K562 (cell line): ENCODE results near the gene KCND3. TPM values are rescaled to one million over a fixed set of nuclear protein-coding genes. Genes with fewer than 3 reads are reported as not detected.

Experiments
- ATAC-seq: fragments of 200-7000 bp; cut with Tn5 transposase; 3 replicates; pipeline ENCODE4 v1.9.1; 2020; ENCODE audit warnings: moderate library complexity
- BruUV-seq: library from RNA; stranded (reverse); fragments of 400-500 nt; replicated peaks from 2 replicates; lab custom pipeline; 2021; lab: Mats Ljungman, UMichigan
- CTCF ChIA-PET: fragments of 300-600 bp; formaldehyde crosslinking; extraction: SDS; loops from one replicate; lab custom pipeline; 2021; ENCODE audit warnings: low intra/inter-chr PET ratio; lab: Yijun Ruan, JAX
- POLR2A ChIA-PET: fragments of 300-600, 350-650 bp; sonication (Branson Sonifier 250); formaldehyde crosslinking; extraction: SDS; loops from one replicate; lab custom pipeline; 2021; ENCODE audit warnings: antibody characterized with exemption, inconsistent platforms; lab: Yijun Ruan, JAX
- DNase-seq, 4 experiments: peaks; one replicate each; pipeline versions ENCODE4 v3.0.0 to v3.0.0-alpha.2; 2011 to 2018; ENCODE audit warnings: low spot score in 3 of 4, mixed read lengths in 3 of 4; ENCODE audit errors: extremely low read depth in 1 of 4
- FAIRE-seq: peaks from 2 replicates; lab custom pipeline; 2011; peaks lifted over from hg19 to GRCh38; lab: Jason Lieb, UNC
- H2AFZ ChIP-seq: 2 replicates; pipeline ENCODE4 v1.6.0; 2011; ENCODE audit warnings: low read depth, low read length, control low read depth, inconsistent platforms
- H3K27ac ChIP-seq: fragments of 200-600 bp; 3 replicates; pipeline ENCODE4 v1.8.0; 2011; ENCODE audit warnings: low read depth, mild to moderate bottlenecking, control low read depth, inconsistent platforms, low read length, moderate library complexity, mixed read lengths; ENCODE audit errors: extremely low read depth
- H3K27me3 ChIP-seq, 2 experiments: fragments of 300-600 bp in 1 of 2; 2 replicates in 1 of 2; 3 replicates in 1 of 2; pipeline versions ENCODE4 v1.6.0 to v1.8.0; 2011; ENCODE audit warnings: inconsistent platforms in 2 of 2, low read length in 2 of 2, mild to moderate bottlenecking in 1 of 2, mixed read lengths in 1 of 2, moderate library complexity in 1 of 2; ENCODE audit not compliant: control insufficient read depth in 2 of 2, insufficient read depth in 2 of 2
- H3K36me3 ChIP-seq: fragments of 300-600 bp; 3 replicates; pipeline ENCODE4 v1.8.0; 2011; ENCODE audit warnings: mild to moderate bottlenecking, low read length, inconsistent platforms; ENCODE audit not compliant: control insufficient read depth, insufficient read depth
- H3K4me1 ChIP-seq, 2 experiments: fragments of 200-600 bp in 1 of 2; replicated peaks in 1 of 2; 2 replicates in 1 of 2; 3 replicates in 1 of 2; pipeline versions ENCODE4 v1.5.1 to v1.8.0; 2011; ENCODE audit warnings: inconsistent platforms in 2 of 2, low read length in 2 of 2, mild to moderate bottlenecking in 1 of 2, mixed read lengths in 1 of 2, moderate library complexity in 1 of 2; ENCODE audit not compliant: control insufficient read depth in 2 of 2, insufficient read depth in 2 of 2
- H3K4me2 ChIP-seq: 2 replicates; pipeline ENCODE4 v1.6.1; 2011; ENCODE audit warnings: low read length, control low read depth, inconsistent platforms, mixed read lengths; ENCODE audit not compliant: insufficient read depth
- H3K4me3 ChIP-seq: fragments of 200-600 bp; sonication (generic), shearing (Covaris generic); 2 replicates; pipeline ENCODE4 v1.5.1; 2016; ENCODE audit warnings: control low read depth, inconsistent platforms
- H3K79me2 ChIP-seq: fragments of 200-600 bp; 3 replicates; pipeline ENCODE4 v1.8.0; 2011; ENCODE audit warnings: low read length, inconsistent platforms; ENCODE audit not compliant: control insufficient read depth, insufficient read depth
- H3K9ac ChIP-seq, 2 experiments: 2 replicates each; pipeline versions ENCODE4 v1.6.0 to v1.6.1; 2011; ENCODE audit warnings: low read depth in 2 of 2, low read length in 2 of 2, control low read depth in 1 of 2, inconsistent platforms in 1 of 2, mild to moderate bottlenecking in 1 of 2, mixed read lengths in 1 of 2; ENCODE audit not compliant: insufficient read depth in 1 of 2
- H3K9me1 ChIP-seq: one replicate; pipeline ENCODE4 v1.6.0; 2011; ENCODE audit warnings: inconsistent platforms, mild to moderate bottlenecking, low read length, moderate library complexity; ENCODE audit not compliant: control insufficient read depth, insufficient read depth
- H3K9me3 ChIP-seq: replicated peaks from 2 replicates; pipeline ENCODE4 v1.5.1; 2011; ENCODE audit warnings: low read depth, low read length, inconsistent platforms; ENCODE audit not compliant: control insufficient read depth, insufficient read depth
- H4K20me1 ChIP-seq: replicated peaks from 2 replicates; pipeline ENCODE4 v1.6.1; 2011; ENCODE audit warnings: low read length, inconsistent platforms, mixed read lengths; ENCODE audit not compliant: control insufficient read depth, insufficient read depth
- BRD9 ChIP-seq: fragments of 450-650 bp; IDR thresholded peaks from 2 replicates; pipeline ENCODE4 v1.6.1; 2018; ENCODE audit warnings: low read depth; ENCODE audit not compliant: partially characterized antibody
- GTF2F1 ChIP-seq: IDR thresholded peaks from 2 replicates; pipeline ENCODE4 v1.6.1; 2011; ENCODE audit warnings: low read depth, low read length, improper control_type of control experiment
- MAFF ChIP-seq: IDR thresholded peaks from 2 replicates; pipeline ENCODE4 v1.6.1; 2012; ENCODE audit warnings: low read length, improper control_type of control experiment
- MAFK ChIP-seq: IDR thresholded peaks from 2 replicates; pipeline ENCODE4 v1.6.1; 2011; ENCODE audit warnings: low read length, improper control_type of control experiment
- MED1 ChIP-seq: sonication (generic); formaldehyde crosslinking; IDR thresholded peaks from 2 replicates; pipeline ENCODE4 v1.8.1; 2023; ENCODE audit warnings: missing genetic modification reagents, borderline replicate concordance
- NCOR1 ChIP-seq: fragments of 450-650 bp; IDR thresholded peaks from 2 replicates; pipeline ENCODE4 v1.6.1; 2016; ENCODE audit warnings: mild to moderate bottlenecking, moderate library complexity
- PCBP1 ChIP-seq: fragments of 200-400 bp; formaldehyde crosslinking; IDR thresholded peaks from 2 replicates; pipeline ENCODE4 v1.6.1; 2018; ENCODE audit warnings: mild to moderate bottlenecking, low read depth, low read length; ENCODE audit not compliant: poor library complexity, severe bottlenecking
- SETDB1 ChIP-seq: IDR thresholded peaks from one replicate; pipeline ENCODE4 v1.6.1; 2012; ENCODE audit warnings: low read length, control low read depth, inconsistent platforms
- STAT6 ChIP-seq: sonication (generic); formaldehyde crosslinking; IDR thresholded peaks from 2 replicates; pipeline ENCODE4 v1.8.1; 2023; ENCODE audit warnings: mild to moderate bottlenecking, missing genetic modification reagents
- TBL1XR1 ChIP-seq, 2 experiments: IDR thresholded peaks; 2 replicates each; pipeline ENCODE4 v1.6.1; 2012; ENCODE audit warnings: improper control_type of control experiment in 2 of 2, low read length in 2 of 2, mild to moderate bottlenecking in 1 of 2
- ZNF384 ChIP-seq: IDR thresholded peaks from 2 replicates; pipeline ENCODE4 v1.6.1; 2012; ENCODE audit warnings: low read depth, low read length, improper control_type of control experiment
- ZNF766 ChIP-seq: fragments of 200-800 bp; sonication (Bioruptor generic); conservative IDR thresholded peaks from 2 replicates; pipeline ENCODE4 v1.6.1; 2016; ENCODE audit warnings: missing genetic modification characterization, missing compliant biosample characterization
- WGBS: fragments of 100-300 bp; shearing (Covaris generic); methylation state at CpG from one replicate; pipeline ENCODE4 v1.1.6; 2016; ENCODE audit warnings: low coverage, mixed read lengths; ENCODE audit not compliant: insufficient coverage; ENCODE audit errors: missing lambda C conversion rate; 5-methylcytosine and 5-hydroxymethylcytosine counted together
- in situ Hi-C: fragments of 300-500 bp; cut with MboI; formaldehyde crosslinking; loops from 4 replicates; pipeline ENCODE4 v1.15.0; 2018; ENCODE audit warnings: inconsistent platforms, mixed read lengths
- intact Hi-C: fragments of 100-400 bp; cut with micrococcal nuclease; formaldehyde crosslinking; loops from 2 replicates; pipeline ENCODE4 v1.14.2; 2022
- polyA plus RNA-seq, 8 experiments: library from polyadenylated mRNA; depleted of rRNA in 4 of 8; stranded (reverse) in 5 of 8; unstranded in 3 of 8; fragments of >200 nt; fragmentation: Nextera tagmentation in 2 of 8; fragmentation: Illumina TruSeq in 1 of 8; extraction: Ambion mirVana in 2 of 8; extraction: Trizol in 1 of 8; gene quantifications; 2 replicates each; pipeline versions ENCODE4 v1.2.1 to v1.2.3, GENCODE V29; 2011 to 2014; ENCODE audit warnings: inconsistent platforms in 1 of 8, missing spikeins in 1 of 8
- total RNA-seq, 7 experiments: library from RNA; depleted of rRNA in 6 of 7; stranded (reverse); fragments of >200 nt in 6 of 7; fragmentation: Illumina TruSeq in 2 of 7; extraction: Trizol in 2 of 7; gene quantifications; 2 replicates each; pipeline versions ENCODE4 v1.2.1 to v1.2.3, GENCODE V29; 2011 to 2021; ENCODE audit warnings: low replicate concordance in 1 of 7
- TF ChIP-seq, protein P1 (sequence below): fragments of 250-450 bp; sonication (Bioruptor Pico); IDR thresholded peaks from 2 replicates; pipeline ENCODE4 v1.5.0; 2020; ENCODE audit warnings: mild to moderate bottlenecking, borderline replicate concordance
- TF ChIP-seq, protein P2 (sequence below): sonication (generic); formaldehyde crosslinking; IDR thresholded peaks from 2 replicates; pipeline ENCODE4 v1.8.1; 2023; ENCODE audit warnings: mild to moderate bottlenecking, missing genetic modification reagents
- TF ChIP-seq, protein P3 (sequence below): fragments of 450-650 bp; IDR thresholded peaks from 2 replicates; pipeline ENCODE4 v1.6.1; 2016; ENCODE audit warnings: antibody characterized with exemption

KCND3 gene
- total and polyA plus RNA-seq, 9 of the 15 experiments (the other 6 are each of a cell fraction or from before 2014, with no cell fraction given): not detected

- H3K4me1 ChIP-seq: no peaks in the 10 kb centered on the region
- H3K27me3 ChIP-seq: 0 out of 5 replicates have a peak, but pooled peaks cover 0 to 4% of the 10 kb centered on the region in 2 experiments
- H3K36me3 ChIP-seq: no peaks in the 10 kb centered on the region
- H3K9me1 ChIP-seq: no peaks in the 10 kb centered on the region
- H3K4me3 ChIP-seq: no peak overlapping the region
- DNase-seq (no peak), ATAC-seq (no peak), FAIRE-seq (no peak)
- H4K20me1 ChIP-seq: 0 out of 2 replicates have a peak, but pooled peaks cover 2% of the 10 kb centered on the region
- no peaks in the 10 kb centered on the region for H3K9me3 ChIP-seq
- 0% methylated on average over 1 of the region's 1 CpG for WGBS
- in situ Hi-C loops (no loop called here), intact Hi-C loops (no loop called here)
- BruUV-seq: no TSS peak
- H3K4me2 ChIP-seq: no peak overlapping the region
- ChIA-PET POLR2A (interaction anchor here (0.6 to 1.3 kb wide), 3 partner anchors 11 to 737 kb away, joined by 3 to 5 read pairs (median 3); no protein-coding TSS in a partner anchor), CTCF (no interaction called here)
- H3K27ac ChIP-seq: no peak overlapping the region
- no peak overlapping the region for H2AFZ ChIP-seq
- no peaks in the 10 kb centered on the region for H3K79me2 ChIP-seq
- no peak overlapping the region for H3K9ac ChIP-seq
- TF ChIP-seq NCOR1: no peak
- no peak for TF ChIP-seq BRD9
- no peak for TF ChIP-seq SETDB1
- TF ChIP-seq MED1 (CRISPR knock-in tag): no peak
- TF ChIP-seq GTF2F1: no peak
- TF ChIP-seq ZNF766: no peak
- TF ChIP-seq TBL1XR1 (IDR thresholded peaks at IDR 0.05; ENCODE audit: low read length in 2 of 2): no peak
- no peak for TF ChIP-seq ZNF384
- TF ChIP-seq PCBP1: no peak
- TF ChIP-seq, protein P1, sequence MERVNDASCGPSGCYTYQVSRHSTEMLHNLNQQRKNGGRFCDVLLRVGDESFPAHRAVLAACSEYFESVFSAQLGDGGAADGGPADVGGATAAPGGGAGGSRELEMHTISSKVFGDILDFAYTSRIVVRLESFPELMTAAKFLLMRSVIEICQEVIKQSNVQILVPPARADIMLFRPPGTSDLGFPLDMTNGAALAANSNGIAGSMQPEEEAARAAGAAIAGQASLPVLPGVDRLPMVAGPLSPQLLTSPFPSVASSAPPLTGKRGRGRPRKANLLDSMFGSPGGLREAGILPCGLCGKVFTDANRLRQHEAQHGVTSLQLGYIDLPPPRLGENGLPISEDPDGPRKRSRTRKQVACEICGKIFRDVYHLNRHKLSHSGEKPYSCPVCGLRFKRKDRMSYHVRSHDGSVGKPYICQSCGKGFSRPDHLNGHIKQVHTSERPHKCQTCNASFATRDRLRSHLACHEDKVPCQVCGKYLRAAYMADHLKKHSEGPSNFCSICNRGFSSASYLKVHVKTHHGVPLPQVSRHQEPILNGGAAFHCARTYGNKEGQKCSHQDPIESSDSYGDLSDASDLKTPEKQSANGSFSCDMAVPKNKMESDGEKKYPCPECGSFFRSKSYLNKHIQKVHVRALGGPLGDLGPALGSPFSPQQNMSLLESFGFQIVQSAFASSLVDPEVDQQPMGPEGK (CRISPR knock-in tag): no peak
- no peak for TF ChIP-seq MAFK
- TF ChIP-seq, protein P2, sequence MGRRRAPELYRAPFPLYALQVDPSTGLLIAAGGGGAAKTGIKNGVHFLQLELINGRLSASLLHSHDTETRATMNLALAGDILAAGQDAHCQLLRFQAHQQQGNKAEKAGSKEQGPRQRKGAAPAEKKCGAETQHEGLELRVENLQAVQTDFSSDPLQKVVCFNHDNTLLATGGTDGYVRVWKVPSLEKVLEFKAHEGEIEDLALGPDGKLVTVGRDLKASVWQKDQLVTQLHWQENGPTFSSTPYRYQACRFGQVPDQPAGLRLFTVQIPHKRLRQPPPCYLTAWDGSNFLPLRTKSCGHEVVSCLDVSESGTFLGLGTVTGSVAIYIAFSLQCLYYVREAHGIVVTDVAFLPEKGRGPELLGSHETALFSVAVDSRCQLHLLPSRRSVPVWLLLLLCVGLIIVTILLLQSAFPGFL (CRISPR knock-in tag): no peak
- no peak for TF ChIP-seq STAT6
- TF ChIP-seq, protein P3, sequence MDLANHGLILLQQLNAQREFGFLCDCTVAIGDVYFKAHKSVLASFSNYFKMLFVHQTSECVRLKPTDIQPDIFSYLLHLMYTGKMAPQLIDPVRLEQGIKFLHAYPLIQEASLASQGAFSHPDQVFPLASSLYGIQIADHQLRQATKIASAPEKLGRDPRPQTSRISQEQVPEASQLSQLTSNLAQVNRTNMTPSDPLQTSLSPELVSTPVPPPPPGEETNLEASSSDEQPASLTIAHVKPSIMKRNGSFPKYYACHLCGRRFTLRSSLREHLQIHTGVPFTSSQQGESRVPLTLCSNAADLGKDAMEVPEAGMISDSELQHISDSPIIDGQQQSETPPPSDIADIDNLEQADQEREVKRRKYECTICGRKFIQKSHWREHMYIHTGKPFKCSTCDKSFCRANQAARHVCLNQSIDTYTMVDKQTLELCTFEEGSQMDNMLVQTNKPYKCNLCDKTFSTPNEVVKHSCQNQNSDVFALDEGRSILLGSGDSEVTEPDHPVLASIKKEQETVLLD: no peak
- TF ChIP-seq MAFF: no peak
Measured at GRCh38 chr1:111971396-111971795, 18.1 kb downstream of the KCND3 start.
